Breast epithelium (tissue), 3 donors: ENCODE results near the gene USP17L20.
"Not testable (repeated sequence)": the region's sequence is repeated elsewhere in the genome, so short reads cannot be mapped to it uniquely, and the experiment has no call there.

Source experiments
- CTCF ChIP-seq, 3 donors: fragments of 450-650 bp; IDR thresholded peaks; one replicate each; pipeline ENCODE4 v1.5.1; 2016 to 2017; ENCODE audit warnings: antibody characterized with exemption in 3 of 3, mild to moderate bottlenecking in 3 of 3, moderate library complexity in 3 of 3
- POLR2A ChIP-seq: fragments of 450-650 bp; IDR thresholded peaks from one replicate; pipeline ENCODE4 v1.6.1; 2016; ENCODE audit warnings: antibody characterized with exemption, mild to moderate bottlenecking, moderate library complexity
- POLR2AphosphoS5 ChIP-seq, 3 donors: sonication (generic); formaldehyde crosslinking; IDR thresholded peaks; one replicate each; pipeline ENCODE4 v1.6.1; 2017; ENCODE audit warnings: antibody characterized with exemption in 3 of 3

- not testable (repeated sequence) for TF ChIP-seq CTCF (IDR thresholded peaks at IDR 0.05); POLR2A; POLR2AphosphoS5 (IDR thresholded peaks at IDR 0.05)
Observed at GRCh38 chr4:9234085-9234484, 23.8 kb upstream of the USP17L20 start, which contains the start of gene USP17L15.
